ENCODE data around the gene OR4N5.
"Not testable (repeated sequence)": the region's sequence is repeated elsewhere in the genome, so short reads cannot be mapped to it uniquely, and the experiment has no call there.

OR4N5 gene, protein sequence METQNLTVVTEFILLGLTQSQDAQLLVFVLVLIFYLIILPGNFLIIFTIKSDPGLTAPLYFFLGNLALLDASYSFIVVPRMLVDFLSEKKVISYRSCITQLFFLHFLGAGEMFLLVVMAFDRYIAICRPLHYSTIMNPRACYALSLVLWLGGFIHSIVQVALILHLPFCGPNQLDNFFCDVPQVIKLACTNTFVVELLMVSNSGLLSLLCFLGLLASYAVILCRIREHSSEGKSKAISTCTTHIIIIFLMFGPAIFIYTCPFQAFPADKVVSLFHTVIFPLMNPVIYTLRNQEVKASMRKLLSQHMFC

GRCh38 chr14:20138520-20138919, at the start of gene OR4N5:
OR4N5 (plus strand) TSS chr14:20138820; CDS start chr14:20143736, 4,916 bp downstream.
- DNase-seq: no peak

DNA sequence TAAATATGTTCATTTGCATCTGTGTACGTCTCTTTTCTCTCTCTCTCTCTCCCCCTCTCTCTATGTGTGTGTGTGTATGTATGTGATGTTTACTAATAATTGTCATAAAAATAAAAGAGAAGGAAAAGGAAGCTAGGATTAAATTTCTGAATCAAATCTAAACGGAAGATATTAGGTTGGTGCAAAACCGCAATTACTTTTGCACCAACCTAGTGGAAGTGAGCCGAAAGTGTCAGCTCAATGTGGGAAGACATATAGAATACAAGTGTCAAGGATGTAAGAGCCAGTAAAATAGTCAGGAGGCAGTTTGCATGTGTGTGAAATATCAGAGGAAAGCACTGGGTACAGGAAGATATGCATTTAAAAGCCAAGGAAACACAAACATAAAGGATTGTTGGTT, 46.6 kb upstream of the OR4N5 start:
- no peak for DNase-seq

DNA sequence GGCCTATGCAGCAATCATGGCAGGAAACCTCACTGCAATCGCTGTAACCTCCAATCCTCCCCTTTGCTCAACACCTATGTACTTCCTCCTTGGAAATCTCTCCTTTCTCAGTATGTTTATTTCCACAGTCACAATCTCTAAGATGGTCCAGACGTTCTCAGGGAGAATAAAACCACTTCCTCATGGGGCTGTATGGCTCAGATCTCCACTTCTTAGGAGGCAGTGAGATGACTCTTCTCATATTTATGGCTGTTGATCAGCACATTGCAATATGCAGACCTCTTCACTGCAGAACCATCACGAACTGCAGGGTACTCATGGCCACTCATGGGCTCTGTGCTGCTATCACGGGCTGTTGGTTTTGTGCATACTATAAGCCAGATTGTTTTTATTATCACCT, 45.2 kb upstream of the OR4N5 start:
- no peak for DNase-seq

DNA sequence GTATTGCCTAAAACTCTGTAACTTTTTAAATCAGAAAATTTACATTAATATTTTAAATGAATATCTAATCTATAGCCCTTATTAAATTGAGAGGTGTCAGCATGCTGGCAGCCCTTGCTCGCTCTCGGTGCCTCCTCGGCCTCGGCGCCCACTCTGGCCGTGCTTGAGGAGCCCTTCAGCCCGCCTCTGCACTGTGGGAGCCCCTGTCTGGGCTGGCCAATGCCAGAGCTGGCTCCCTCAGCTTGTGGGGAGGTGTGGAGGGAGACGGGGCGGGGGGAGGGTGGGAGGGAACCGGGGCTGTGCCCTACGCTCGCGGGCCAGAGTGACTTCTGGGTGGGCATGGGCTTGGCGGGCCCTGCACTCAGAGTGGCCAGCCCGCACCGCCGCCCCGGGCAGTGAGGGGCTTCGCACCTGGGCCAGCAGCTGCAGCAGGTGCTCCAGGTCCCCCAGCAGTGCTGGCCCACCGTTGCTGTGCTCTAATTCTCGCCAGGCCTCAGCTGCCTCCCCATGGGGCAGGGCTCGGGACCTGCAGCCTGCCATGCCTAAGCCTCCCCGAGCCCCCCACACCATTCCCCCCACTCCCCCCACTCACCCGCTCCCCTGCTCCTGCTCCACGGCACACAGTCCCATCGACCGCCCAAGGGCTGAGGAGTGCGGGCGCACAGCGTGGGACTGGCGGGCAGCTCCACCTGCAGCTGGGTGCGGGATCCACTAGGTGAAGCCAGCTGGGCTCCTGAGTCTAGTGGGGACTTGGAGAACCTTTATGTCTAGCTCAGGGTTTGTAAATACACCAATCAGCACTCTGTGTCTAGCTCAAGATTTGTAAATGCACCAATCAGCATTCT, 39.5 kb upstream of the OR4N5 start:
- DNase-seq: not testable (repeated sequence)

GRCh38 chr14:20110438-20110837, 28.2 kb upstream of the OR4N5 start, which contains the start of gene OR4K17:
OR4K17 (plus strand) TSS chr14:20110739; CDS start chr14:20117500, 6,761 bp downstream.
- DNase-seq: no peak

GRCh38 chr14:20112321-20112720, 26.3 kb upstream of the OR4N5 start:
- DNase-seq: no peak

- DNase-seq: no peak
Observed at GRCh38 chr14:20116748-20117147, 21.9 kb upstream of the OR4N5 start.

DNA sequence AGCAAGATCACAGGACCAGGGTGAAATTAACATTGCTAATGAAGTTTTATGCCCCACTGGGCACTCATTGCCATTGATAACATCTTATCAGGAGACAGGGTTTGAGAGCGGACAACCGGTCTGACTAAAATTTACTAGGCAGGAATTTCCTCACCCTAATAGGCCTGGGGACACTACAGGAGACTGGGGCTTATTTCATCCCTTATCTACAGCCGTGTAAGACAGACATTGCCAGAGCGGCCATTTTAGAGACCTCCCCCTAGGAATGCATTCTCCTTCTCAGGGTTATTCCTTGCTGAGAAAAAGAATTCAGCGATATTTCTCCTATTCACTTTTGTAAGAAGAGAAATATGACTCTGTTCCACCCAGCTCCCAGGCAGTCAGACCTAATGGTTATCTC, 19.8 kb upstream of the OR4N5 start:
- no peak for DNase-seq

DNA sequence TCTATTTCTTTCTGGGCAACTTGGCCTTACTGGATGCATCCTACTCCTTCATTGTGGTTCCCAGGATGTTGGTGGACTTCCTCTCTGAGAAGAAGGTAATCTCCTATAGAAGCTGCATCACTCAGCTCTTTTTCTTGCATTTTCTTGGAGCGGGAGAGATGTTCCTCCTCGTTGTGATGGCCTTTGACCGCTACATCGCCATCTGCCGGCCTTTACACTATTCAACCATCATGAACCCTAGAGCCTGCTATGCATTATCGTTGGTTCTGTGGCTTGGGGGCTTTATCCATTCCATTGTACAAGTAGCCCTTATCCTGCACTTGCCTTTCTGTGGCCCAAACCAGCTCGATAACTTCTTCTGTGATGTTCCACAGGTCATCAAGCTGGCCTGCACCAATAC, 5.3 kb downstream of the OR4N5 start:
- DNase-seq: no peak

GRCh38 chr14:20144820-20145219, 6.2 kb downstream of the OR4N5 start:
- DNase-seq: no peak

DNA sequence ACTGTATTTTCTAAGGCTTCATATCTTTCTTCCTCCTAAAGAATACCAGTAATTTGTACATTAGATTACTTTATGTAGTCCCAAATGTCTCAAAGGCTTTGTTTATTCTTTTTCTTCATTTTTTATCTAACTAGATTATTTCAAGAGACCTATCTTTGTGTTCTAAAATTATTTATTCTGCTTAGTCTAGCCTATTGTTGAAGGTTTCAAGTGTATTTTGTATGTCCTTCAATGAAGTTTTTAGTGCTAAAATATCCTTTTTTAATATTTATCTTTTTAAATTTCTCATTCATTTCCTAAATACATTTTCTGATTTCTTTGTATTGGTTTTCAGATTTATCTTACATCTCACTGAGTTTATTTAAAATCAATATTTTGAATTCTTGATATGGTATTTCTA, 25.8 kb downstream of the OR4N5 start:
- no peak for DNase-seq

- no peak for DNase-seq
Observed at GRCh38 chr14:20167091-20167490, 28.5 kb downstream of the OR4N5 start.

GRCh38 chr14:20169852-20170251, 31.2 kb downstream of the OR4N5 start:
- not testable (repeated sequence) for DNase-seq

- DNase-seq: not testable (repeated sequence)
Observed at GRCh38 chr14:20174205-20174604, 35.6 kb downstream of the OR4N5 start.

GRCh38 chr14:20176330-20176729, 37.7 kb downstream of the OR4N5 start:
- DNase-seq: no peak

- no peak for DNase-seq
Observed at GRCh38 chr14:20177433-20177974, 38.9 kb downstream of the OR4N5 start.

GRCh38 chr14:20179218-20179617, 40.6 kb downstream of the OR4N5 start:
- no peak for DNase-seq

GRCh38 chr14:20179880-20180279, 41.3 kb downstream of the OR4N5 start:
- DNase-seq: no peak

DNA sequence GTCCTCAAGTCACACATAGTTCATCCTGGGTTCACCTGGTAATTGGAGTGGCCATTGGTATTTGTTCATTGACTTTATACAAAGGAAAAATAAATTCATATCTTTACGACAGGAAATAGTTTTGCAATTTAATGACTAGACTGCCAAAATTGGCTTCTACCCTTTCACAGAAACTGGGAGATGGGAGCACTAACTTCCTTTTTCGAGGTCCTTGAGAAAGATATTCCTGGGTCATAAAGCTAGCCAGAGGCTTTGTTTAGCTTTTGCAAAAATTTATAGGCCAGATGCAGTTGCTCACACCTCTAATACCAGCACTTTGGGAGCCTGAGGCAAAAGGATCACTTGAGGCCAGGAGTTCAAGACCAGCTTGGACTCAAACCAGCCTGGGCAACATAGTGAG, 41.9 kb downstream of the OR4N5 start:
- DNase-seq: no peak

DNA sequence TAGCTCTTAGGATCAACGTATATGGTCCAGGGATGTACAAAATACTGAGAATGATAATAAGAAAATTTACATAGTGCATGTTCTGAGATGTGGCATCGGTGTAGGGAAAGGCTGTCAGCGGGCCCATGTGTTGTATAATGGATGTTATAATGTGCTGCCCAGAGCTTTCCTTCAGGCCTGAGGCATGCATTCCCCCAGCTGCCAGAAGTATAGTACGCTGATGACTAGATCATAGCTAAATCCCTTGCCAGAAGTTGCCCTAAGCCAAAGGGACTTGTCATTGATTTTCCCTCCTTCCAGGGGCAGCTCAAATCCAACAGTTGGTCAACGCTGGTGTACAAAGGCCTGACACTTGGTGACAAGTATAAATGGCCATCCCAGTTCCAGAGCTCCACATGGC, 45.6 kb downstream of the OR4N5 start:
- DNase-seq: no peak

DNA sequence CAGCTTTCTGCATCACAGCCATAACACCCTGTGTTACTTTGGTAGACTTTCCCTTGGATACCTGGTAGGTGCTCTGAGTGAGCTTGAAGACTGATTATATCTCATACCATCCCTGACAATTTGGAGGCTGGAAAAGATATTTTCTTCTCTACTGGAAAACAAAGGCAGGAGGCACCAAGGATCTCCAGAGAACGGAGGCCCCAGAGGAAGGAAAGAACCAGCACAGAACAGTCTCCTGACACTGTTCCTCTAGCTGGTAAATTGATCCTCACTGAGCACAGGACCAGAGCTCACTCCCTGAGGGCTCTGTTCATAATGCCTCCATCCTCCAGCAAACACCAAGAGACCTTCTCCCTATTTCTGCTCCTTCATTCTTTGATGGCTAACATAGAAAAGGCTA, 52.0 kb downstream of the OR4N5 start, which contains the start of gene OR11G2:
Gene OR11G2, plus strand, starts transcription at position 301 of the 400 bp plus-strand sequence. CDS start 6,542 bp downstream, outside the sequence.
- DNase-seq: no peak

GRCh38 chr14:20191396-20191795, 52.8 kb downstream of the OR4N5 start:
- DNase-seq: no peak

DNA sequence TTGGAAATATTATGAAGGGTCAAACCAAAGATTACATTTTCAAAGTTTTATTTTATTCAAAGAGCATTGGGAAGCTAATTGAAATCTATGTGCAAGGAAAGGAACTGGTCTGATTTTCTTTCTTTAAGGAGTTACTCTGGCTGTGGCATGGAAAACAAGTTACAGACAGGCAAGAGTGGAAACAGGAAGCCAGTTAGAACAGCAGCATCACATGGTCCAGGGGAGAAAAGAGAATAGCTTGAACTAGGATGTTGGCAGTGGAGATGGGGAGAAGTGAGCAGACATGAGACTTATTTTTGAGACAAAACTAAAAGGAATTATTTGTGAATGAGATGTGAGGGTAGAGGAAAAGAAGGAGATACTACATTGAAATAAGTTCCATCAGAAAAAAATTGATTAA, 55.5 kb downstream of the OR4N5 start:
- DNase-seq: no peak

Data from KG1 (cell line).